HG03442 (cell line): ENCODE data around the gene OR2G3.
A peak's percentile ranks its signal among the peaks of the same experiment; 100 is the strongest.

Experiments used
- ATAC-seq: cut with Tn5 transposase; IDR thresholded peaks from one replicate; pipeline ENCODE4 v1.9.1; 2021; ENCODE audit warnings: mild to moderate bottlenecking, moderate library complexity; ENCODE audit not compliant: unreplicated experiment

The OR2G3 gene

DNA sequence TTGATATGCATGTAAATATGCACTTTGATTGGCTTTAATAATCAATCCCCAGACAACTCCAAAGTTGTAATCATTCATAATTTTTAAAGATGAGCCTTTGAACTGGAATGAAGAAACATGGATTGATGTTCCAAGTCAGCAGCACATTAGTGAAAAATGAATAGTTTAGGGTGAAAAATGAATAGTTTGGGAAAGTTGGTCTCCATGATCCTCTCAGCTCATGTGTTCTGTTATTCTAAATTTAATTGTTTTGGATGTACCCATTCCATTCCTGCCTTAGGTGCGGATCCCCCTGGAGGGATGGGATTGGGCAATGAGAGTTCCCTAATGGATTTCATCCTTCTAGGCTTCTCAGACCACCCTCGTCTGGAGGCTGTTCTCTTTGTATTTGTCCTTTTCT lies at the start of gene OR2G3:
TSS of gene OR2G3 (plus strand) at position 301 of the 400 bp plus-strand sequence. CDS start at position 301, 0 bp downstream.
- no peak for ATAC-seq

DNA sequence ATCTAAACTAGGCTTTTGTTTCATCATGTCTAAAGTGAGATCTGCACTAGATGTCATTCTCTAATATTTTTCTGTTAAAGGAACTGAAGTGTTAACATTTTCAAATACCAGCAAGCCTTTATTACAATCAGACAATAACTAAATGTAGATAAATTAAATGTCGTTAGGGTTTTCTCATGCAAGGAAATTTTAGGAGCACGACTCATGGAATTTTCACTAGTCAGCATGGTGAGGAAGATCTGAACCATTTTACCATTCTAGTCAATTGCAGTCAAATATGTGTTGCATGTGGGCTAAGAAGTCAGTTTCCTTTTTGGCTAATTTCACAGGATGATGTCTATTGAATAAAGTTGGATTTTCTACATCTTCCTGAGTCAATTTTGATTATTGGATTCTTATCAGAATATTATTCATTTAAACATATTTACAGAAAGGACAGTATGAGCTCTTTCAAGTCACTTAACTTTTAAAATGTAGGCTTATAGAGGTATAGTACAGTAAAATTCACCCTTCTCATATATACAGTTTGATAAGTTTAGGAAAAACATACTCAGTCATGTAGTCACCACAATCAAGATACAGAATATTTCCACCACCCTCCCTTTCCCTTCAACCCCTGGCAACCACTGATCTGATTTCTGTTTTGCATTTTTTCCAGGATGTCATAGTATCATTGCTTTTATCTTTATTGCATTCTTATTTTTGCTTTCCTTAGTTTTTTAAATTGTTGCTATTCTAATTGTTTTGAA lies 47.3 kb upstream of the OR2G3 start:
- ATAC-seq = no peak

DNA sequence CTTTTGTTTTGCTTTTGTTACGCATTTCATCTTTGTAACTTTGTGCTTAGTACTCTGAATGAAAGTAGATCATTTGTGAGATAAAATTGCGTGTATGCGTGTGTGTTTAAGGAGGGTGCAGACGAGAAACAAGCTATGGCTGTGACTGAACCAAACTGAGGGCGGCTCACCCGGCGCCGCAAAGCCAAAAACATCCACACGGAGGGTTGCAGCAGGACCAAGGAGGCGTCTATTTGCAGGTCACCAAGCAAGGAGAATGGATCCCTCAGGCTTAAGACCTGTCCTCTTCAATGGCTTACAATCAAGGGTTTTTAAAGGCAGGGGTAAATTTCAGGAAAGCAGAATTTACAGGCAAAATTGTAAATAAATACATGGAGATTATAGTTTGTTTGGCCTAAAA lies 43.7 kb upstream of the OR2G3 start:
- ATAC-seq = no peak

DNA sequence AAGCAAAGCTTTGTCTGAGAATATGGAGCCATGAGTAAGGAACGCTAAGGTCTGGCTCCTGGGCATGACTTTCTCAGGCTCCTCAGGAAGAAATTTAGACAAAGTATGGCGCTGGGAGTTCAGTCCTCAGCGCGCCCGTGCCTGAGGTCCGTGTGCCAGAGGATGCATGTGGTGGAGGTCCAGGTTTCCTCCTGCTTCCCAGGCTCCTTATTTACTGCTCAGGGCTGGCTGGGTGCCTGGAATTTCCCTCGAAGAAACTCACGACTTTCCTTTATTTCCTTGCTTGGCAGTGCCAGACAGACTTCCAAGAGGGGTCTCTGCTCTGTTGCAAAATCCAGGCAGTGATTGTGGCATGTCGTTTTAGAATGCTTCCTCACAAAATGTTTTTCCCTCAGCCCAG lies 43.2 kb upstream of the OR2G3 start:
- no peak for ATAC-seq

DNA sequence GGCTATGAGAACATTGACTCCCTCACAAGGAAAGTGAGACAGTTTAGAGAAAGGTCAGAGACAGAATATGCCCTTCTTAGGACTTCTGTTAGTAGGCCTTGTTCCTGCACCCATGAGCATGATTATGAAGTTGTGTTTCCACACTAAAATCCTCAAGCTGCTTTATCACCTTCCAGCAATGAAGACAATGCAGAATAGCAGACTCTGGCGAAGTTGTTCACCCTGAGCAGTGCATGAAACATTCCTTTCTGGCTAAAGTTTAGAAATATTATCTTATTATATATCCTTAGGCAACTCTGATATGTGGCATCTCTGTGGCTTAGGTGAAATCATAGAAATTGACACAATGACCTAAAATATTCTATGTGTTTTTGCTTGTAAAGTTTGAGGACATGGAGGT lies 31.1 kb upstream of the OR2G3 start:
- no peak for ATAC-seq

DNA sequence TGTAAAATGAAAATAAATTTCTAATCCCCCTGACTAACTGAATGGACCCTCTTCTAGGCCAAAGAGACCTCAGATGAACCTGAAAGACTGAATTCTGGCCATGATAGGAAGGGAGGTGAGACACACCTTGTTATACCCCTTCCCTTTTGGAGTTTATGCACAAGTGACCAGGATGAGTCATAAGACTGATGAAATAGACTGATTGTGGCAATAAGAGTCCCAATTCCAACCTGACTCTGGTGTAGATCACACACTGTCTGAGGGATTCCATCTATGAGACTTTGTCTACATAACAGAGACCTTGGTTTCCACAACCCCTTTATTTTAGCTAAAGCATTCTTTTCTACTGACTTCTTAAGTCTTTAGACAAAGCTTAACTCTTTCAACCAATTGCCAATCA lies 30.7 kb upstream of the OR2G3 start:
- ATAC-seq = no peak

DNA sequence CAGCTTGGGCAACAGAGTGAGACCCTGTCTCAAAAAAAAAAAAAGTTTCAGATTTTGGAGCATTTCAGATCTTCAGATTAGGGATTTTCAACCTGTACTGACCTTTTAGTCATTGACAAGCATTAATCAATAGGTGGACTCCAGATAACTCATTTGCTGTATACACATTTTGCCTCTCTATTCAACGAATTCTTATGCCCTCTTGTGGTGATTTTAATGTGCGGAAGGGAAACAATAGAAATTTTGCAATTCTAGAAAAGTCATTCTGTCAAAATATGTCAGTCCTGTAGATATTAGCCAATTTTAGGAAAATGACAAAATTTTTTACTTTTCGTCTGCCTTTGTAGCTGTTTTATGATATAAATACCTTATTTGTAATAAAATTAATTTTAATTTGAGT lies 28.9 kb upstream of the OR2G3 start:
- ATAC-seq = no peak

DNA sequence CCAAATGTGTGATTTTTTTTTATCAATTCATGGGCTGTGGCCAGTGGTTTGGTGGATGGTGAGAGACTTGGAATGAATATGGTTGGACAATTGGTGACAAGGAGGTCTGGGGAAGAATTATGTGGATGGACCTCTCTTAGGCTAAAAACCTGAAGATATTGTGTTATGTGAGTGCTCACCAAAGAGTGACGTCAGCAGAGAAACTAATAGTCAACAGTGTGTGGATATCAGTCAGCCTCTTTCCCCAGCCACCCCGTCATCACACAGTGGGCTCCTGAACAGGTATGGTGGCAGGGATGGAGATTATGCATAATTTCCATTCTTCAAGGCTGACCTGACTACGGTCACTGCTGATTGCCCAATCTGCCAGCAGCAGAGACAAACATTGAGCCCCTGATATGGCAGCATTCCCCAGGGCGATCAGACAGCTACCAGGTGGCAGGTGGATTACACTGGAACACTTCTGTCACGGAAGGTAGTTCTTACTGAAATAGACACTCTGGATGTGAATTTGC lies 26.4 kb upstream of the OR2G3 start:
- no peak for ATAC-seq

DNA sequence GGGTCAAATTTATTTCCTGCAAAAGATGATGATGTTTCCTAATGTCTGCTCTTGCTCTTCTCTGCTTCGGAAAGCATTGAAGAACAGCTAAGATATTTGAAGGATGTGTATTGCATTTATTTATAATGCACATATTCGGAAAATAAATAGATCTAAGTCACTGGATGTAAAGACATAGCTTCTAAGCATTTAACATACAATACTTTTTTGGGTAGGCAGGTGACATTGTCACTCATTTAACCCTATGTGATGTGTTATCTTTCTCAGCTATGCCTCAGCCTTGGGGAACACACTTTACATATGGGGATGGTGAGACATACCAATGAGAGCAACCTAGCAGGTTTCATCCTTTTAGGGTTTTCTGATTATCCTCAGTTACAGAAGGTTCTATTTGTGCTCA lies 17.3 kb upstream of the OR2G3 start, which contains the start of gene OR2G2:
TSS of gene OR2G2 (plus strand) at position 301 of the 400 bp plus-strand sequence. CDS start at position 301, 0 bp downstream.
- ATAC-seq = no peak

DNA sequence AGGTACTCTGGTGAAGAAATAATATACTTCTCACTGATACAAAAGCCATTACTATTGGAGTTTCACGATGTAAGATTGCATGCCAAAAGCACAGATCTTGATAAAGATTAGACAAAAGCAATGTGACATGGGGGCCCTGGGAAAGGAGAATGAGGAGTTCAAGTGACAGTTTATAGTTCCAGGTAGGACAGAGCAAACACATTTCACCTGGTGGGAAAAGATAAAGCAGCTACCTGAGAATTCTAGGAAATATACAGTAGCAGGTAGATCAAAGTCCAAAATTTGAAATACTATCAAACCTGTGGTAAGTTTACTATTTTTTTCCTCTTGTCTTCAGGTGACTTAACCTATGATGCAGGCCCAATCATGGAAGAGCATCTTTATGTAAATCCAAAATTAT lies 8.0 kb downstream of the OR2G3 start:
- no peak for ATAC-seq

DNA sequence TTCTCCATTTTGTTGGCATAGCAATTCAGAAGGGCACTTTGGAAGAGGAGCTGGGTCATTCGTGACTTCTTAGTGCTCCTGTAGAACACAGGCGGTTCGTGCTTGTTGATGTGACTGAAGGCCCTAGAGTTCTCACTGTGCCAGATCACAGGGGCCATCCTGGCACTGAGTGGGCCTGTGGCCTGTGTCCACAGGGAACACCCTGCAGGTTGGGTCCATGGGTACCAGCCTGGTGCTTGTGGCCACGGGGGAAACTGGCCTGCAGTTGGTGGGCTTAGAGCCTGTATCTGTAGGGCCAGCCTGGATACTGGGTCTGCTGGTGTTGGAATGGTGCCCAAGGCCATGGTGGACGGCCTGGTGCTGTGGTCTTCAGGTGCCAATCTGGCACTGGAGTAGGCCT lies 9.2 kb downstream of the OR2G3 start:
- no peak for ATAC-seq

DNA sequence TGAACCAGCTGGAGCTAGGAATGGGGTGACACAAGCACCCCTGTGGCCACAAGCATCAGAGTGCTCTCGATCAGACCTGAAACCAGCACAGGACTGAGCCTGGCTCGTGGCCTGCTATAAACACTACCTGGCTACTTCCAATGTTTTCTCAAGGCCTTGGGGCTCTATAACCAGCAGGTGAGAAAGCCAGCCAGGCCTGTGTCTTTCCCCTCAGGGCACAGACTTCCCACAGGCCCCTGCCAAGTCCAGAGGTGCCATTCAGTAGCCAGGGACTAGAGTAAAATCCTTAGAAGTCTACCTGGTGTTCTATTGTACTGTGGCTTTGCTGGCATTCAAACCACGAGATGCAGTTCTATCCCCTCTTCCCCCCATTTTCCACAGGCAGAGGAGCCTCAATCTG lies 22.6 kb downstream of the OR2G3 start:
- no peak for ATAC-seq

DNA sequence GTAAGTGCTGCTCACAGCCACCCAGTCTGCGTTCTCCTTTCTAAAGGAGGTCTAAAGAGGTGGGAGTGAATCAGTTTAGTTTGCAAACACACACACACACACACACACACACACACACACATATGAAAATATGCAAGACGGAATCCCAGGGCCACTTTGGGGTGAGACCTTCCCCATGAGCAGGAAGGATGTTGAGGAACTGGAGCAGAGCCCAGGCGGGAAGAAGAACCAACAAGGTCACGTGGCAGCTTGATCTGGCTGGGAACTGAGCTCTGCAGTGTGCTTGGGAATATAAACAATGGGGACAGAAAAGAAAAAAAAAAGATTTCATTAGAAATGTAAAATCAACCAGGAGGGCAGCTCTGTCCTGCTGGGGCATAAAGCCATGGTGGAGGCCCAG lies 32.6 kb downstream of the OR2G3 start:
- ATAC-seq = no peak

DNA sequence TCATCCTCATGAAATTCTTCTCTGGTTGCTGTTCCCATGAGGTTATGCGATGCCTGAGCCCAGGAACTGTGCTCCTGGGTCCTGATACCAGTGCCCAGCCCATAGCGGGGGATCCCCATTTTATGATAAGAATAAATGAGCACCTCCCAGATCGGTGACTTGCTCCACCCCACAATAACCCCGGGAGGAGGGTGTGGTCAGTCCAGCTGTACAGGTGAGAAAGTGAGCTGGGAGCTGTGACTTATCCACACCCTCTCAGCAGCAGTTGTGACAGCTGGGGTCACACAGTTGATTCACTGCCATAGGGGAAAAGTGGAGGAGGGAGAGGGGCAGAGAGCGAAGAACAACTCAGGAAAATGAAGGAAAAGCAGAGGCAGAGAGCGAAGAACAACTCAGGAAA lies 33.4 kb downstream of the OR2G3 start:
- no peak for ATAC-seq

DNA sequence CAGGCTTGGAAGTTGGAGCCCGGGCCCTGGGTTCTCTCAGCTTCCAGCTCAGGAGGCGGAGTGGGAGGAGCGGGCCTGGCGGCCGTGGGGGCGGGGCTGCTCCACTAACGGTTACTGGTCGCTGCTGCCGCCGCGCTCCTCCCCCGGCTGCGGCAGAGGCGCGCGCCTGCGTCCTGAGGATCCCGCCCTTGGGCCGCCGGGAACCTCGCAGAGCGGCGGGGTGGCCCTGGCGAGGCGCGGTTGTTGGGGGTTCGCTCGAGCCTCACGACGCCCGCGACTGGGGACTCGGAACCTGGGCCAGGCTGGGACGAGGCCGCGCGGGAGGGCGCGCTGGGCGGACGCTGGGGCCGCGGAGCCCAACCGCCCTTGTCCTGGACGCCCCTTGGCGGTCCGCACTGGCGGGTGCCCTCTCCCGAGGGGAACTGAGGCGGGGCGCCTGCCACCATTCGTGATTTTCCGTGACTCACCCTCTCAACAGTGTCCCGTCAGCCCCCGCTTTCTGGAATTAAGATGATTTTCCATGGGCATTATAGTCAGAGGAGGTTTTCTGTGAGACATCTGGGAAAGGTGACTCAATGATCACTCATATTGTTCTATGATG lies 34.1 kb downstream of the OR2G3 start:
- peak; percentile 63 for ATAC-seq

DNA sequence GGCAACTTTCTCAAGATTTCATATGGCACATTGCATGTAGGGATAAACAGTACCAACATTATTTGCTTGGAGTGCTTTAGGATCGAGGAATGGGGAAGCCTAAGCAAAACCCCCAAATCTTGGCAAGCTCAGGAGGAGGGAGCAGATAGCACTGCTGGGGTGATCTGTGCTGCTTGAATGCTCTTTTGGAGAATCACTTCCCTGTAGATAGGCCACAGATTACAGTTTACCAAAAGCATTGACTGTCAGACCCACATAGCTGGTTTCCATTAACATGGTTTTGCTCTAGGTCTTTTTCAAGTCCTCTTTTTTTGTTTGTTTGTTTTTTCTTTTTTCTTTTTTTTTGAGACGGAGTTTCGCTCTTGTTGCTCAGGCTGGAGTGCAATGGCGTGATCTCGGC lies 37.4 kb downstream of the OR2G3 start:
- no peak for ATAC-seq

DNA sequence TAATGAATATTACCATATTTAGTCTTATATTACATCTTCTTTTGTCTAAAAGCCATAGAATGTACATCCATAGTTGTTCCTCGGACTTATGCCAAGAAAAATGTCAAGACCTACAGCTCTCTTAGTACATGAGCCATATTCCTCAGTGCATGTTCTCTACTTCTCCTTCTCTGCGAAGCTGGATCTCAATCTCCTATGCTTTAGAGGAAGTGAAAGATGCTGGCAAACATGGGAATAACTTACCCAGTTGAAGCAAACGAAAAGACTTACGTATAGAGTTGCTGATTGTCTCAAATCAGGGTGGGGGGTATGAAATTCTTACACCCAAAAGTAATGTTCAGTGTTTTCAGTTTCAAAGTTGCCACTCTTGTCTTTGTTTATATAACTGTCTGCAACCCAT lies 41.5 kb downstream of the OR2G3 start:
- ATAC-seq = no peak

DNA sequence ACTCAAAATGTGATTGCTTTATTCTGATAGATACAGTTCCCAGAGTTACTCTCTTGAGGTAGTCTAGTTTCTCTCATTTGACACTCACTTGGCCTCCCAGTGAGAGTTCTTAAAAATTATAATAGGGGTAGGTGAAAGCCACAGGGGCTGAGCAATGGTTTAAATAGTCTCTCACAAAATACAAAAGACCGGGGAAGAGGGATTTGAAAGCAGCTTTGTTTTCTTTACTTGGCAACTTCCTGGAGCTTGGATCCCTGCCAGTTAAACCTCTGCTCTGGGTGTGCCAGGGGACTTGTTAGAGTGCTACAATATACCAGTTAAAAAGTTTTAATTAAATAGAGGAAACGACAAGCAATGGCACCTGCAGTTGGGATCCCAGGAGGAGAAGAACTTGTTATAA lies 42.5 kb downstream of the OR2G3 start:
- ATAC-seq = no peak

DNA sequence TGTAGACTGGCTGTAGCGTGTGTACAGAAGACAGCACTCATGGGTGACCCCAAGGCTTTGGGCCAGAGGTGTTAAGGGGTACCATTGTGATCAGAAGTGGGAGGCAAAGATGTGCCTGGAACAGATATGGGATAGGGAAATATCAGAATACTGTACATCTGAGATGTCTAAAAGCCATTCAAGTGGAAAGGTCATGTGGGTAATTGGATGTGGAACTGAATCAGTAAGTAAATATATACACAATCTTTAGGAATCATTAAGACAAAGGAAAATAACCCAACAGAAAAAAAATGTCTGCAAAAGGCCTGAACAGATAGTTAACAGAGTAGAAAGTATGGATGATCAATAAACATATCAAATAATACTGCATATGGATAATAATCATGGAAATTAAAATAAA lies 47.7 kb downstream of the OR2G3 start:
- ATAC-seq = no peak
